GM21447 (cell line): Measurements from ENCODE around the gene KLHDC9.

Experiments
- ATAC-seq: cut with Tn5 transposase; IDR thresholded peaks from one replicate; pipeline ENCODE4 v1.9.1; 2021; ENCODE audit not compliant: unreplicated experiment

The KLHDC9 gene

DNA sequence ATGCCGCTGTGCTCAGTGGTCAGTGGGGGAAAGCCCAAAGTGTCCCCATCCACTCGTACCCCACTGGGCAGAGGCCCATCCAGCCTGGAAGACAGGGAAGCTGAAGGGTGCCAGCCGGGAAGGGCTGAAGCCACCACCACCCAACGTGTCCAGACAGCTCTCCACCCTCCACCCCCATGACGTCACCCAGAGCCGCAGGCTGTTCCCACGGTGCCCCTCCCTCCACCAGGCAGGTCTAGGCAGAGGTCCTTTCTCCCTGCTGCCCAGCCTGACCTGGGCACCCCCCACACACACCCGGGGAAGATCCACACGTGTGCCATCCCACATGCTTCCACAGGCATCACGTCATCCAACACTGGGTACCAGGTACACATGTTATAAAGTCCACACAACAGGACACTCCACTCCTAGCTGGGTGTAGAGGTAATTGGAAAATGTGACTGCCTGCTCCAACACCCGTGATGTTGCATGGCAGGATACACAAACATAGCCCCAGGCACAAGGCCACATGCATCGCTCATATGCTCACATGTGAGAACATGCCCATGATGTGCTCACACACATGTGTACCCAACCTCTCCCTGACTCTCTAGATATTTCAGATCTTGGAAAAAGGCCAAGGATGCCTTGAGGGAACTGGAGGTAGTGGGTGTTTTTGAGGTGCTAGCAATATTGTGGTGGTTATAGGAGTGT lies 23.3 kb upstream of the KLHDC9 start:
- ATAC-seq, result no peak

DNA sequence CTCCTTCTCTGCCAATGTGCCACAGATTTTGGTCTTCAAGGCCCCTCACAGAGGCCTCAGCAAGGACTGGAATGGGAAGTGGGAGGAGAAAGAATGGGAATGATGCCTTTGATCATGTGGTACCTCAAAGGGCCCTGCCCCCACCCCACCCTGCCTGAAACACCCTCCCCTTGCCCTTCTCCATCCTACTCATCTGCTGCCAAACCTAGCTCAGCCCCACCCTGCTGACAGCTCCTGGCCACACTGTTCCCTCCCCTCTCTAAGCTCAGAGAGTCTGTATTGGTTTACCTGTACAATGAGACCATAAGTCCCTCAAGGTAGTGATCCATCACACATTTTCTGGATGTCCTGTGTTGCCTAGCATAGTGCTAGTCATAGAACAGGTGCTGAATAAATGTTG lies 21.8 kb upstream of the KLHDC9 start:
- no peak for ATAC-seq

DNA sequence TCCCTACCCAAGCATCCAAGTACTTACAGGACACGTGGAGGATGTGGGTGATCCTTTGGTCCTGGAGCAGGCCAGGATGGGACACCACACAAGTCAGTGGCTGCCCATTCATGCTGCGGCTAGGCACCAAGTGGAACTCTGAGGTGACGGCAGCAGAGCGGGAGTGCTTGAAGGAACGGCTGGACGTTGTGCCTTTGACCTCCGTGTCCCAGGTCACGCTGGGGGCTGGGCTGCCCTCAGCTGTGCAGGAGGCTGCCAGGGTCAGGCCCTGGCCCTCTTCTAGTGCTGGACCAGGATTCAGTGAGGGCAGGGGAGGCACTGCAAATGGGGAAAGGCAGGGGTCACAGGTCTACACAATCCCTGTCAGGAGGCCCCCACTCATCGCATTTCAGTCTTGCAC lies 20.7 kb upstream of the KLHDC9 start:
- ATAC-seq, result no peak

DNA sequence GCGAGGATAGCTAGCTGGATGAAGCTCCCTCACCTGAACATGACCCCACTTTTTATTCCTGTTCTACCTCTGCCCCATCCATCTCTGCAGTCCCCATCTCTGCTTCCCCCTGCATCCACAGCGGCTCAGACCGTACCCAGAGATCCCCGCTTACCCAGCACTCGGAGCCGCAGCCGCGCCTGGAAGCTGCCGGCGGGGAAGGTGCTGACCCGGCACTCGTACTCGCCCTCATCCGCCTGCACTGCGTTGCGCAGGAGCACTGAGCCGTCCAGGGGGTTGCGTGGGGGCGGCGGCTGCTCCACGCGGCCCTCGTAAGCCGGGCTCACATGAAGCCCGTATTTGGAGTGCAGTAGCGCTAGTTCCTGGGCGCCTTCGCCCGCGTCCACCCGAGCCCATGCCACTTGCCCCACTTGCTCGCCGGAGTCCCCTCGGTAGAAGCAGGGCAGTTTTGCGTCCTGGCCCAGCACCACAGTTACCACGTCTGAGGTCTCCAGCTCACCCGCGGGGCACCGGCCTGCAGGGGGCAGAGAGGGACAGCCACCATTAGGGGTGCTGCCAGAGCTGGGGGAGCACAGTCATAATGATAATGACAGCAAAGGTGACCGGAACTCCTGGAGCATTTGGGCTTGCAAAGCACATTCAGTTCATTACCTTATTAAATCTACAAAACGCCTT lies 18.6 kb upstream of the KLHDC9 start:
- ATAC-seq, result no peak

DNA sequence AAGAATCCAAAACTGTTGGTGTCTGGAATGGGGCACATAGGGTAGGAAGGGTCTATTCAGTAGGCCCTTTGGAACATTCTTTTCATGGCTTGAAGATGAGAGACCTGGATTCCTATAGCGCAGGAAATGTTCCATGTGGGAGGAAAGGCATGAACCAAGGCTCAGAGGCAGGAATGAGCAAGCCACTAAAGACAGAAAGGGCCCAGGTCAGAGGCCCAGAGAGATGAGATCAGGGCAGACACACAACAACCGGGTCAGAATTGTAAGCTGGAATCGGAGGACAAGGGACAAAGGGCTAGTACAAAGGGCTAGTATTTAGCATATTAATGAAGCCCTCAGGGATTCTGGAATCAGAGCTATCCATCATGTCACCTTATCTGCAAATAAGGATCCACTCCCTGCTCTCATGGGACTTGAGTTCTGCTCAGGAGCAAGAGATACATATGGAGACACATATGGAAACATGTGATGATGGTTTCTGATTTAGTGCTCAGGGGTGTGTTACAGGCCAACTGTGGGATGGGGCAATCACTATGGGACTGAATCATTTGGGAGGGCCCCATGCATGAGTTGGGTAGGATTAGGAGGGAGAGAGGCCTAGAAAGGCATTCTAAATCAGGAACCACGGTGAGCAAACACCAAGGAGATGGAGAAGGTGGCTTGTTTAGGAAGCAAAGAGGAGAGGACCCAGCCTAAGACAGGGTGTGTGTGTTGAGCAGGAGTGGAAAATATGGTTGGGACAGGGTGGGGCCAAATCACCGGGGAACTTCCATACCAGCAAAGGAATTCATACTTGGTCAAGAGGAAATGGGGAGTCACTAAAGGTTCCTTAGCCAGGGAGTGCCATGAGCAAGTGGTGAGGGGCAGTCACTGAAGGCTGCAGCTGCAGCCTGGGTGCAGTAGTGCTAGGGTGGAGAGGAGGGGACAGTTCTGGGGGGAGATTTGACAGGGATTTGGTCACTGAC lies 17.4 kb upstream of the KLHDC9 start:
- no peak for ATAC-seq

DNA sequence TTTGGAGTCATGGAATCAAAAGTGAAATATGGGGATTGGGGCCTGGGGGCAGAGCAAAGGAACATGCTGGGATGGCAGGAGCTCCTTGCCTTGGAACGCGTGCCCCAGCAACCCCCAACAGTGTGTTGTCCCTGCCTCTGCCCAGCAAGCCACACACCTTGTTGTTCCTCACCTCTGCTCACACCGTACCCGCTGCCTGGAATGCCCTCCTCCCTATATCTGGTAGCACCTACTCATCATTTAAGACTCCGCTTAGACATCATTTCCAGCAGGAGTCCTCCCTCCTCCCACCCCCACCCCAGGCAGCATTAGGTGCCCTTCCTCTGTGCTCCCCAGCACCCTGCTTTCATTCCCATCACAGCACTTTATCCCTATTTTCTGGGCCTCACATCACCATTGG lies 16.6 kb upstream of the KLHDC9 start:
- no peak for ATAC-seq

DNA sequence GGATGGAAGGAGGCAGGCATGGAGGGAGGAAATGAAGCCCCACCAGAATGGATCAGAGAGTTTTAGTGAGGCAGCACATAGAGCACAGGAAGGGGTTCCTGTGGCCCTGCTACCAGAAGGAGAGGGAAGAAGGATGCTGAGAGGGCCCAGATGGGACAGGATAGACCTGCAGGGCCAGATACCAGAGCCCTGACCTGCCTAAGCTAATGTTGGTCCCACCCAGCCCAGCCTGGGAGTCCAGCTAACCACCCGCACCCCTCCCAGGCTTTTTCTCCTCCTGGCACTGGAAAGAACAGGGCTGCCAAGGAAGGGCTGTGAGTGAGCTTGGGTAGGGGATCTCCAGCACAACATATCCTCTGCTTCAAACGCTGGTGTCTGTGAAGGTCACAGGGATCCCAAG lies 15.7 kb upstream of the KLHDC9 start:
- ATAC-seq, result no peak

DNA sequence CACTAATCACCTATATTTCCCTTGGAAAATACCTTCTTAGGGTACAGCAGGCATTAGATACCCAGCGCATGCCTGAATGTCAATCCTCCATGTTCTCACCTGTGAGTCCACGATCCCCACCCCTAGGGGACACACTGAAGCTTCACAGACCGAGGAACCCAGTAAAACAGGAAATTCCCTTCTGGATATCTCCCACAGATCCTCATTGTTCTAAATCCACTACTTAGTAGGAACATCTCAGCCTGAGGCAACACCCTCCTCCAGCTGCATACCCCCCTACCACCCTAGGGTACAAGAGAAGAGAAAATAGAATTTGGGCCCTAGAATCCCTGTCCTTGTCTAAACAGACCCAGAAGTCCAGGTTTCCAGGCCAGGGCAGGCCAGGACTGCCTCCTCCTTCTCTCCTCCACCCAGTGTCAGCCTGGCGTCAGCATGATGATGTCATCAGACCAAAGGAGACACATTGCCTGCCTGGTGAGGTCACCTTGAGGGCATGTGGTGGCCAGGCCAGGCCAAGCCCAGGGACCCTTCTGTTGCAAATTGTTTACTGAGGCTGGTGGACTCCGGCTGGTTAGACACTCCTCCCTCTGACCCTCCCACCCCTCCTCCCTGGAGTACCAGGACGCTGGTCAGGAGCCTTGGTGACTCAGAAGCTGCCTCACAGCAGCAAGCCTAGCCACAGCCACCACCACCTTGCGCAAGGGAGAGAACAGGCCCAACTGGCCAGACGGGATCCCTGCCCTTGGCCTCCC lies 15.0 kb upstream of the KLHDC9 start:
- no peak for ATAC-seq

DNA sequence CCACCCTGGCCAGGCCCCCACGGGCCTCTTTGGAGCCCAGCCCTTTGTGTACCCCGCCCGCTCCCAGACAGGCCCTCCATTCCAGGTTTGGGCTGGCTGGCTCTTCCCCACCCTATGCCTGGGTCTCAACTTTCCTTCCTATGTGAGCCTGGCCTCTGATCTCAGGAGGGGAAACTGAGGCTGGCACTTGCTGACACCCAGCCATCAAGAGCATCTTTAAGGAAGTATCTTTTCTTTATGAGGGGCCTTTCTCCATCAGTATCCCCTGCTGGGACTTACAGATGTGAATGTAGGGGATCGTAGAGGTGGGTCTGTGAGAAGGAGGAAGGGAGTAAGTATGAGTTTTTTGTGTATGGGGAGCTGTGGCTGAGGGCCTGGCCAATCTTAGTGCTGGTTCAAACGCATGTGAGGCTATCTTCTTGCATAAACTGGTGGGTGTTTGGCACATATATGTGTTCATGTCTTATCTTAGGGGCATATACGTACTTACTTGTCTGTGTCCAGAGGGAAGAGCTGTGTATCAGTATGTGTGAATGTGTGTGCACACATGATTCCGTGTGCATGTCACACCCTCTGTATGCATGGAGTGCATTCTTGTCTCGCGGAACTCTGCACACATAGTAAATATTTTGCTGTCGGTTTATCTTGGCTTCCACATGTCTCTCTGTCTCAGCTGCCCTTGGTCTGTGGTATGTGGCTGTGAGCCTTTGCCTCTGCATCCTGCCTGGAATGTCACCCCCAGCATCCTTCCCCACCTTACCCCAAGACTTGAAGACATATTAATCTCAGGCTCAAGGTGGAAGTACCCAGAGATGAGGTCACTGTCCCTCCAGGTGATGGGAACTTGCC lies 14.2 kb upstream of the KLHDC9 start:
- no peak for ATAC-seq

DNA sequence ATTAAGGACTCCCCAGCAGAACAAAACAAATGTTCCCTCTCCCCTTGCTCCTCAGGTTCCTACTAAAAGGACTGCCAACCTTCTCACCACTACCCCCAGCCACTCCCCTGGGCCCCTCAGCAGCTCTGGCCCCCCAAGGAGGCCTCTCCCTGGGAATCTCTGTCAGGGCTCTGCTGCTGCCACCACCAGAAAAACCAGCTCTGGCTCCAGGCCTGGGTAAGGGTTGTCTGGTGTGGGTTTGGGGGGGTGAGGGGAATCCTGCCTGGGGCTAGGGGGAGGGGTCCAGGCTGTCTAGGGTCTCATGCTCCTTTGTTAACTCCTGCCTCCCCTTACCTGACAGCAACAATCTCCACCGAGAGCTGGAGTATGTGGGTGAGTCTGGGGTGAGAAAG lies 13.6 kb upstream of the KLHDC9 start:
- ATAC-seq, result no peak

DNA sequence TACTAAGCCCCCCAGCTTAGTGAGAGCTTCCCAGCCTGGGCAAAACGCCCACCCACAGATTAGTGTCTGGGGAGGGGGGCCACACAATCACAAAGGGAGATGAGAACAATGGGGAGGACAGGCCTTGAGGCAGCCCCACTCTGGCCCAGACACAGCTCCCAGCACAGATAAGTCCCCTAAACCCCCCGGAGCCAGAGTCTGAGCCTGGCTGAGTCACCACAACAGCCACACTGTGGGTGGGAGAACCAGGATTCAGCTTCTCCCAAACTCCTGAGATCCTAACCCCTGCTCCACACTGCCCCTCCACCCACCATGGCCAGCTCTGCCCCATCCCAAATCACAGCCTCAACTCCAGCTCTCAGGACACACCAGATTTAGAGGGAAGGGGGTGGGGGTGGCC lies 13.0 kb upstream of the KLHDC9 start:
- ATAC-seq, result no peak

DNA sequence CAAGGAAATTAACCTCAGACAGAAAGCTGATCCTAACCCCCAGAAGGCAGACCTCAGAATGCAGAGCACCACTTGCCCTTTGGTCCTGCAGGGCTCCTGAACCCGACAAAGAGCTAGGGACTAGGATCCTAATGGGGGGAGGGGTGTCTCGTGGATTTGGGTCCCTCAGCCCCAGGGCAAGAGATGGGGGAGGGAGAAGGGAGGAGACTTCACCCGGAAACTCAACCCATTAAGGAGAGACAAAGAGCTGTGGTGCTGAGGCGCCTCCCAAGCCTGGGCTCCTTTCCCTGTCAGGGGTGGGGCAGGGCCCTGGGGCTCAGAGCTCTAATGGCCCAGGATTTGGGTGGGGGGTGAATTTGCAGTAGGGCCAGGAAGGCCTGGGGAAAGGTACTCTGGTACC lies 11.7 kb upstream of the KLHDC9 start:
- ATAC-seq, result no peak

DNA sequence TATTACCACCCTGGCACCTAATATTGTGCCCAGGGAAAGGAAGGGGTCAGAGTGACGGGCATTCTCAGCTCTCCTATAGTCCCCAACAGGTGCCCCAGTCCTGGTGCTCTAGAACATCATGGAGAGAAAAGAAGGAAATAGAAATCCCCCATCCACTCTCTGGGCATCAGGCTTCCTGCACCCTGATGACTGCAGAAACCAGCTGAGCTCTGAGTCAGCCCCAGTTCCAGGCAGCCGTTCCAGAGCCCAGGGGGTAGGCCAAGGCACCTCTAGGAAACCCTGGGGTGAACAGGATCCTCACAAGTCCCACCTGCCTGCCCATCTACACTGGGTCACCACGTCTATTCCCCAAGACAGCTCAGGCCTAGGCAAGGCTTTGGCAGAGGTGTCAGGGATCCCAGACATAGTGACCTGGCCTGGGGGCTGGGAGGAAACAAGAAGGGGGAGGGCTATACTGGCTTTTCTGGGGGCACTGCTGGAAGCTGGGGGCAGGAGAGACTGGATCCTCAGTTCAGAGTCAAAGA lies 9.5 kb upstream of the KLHDC9 start:
- no peak for ATAC-seq

DNA sequence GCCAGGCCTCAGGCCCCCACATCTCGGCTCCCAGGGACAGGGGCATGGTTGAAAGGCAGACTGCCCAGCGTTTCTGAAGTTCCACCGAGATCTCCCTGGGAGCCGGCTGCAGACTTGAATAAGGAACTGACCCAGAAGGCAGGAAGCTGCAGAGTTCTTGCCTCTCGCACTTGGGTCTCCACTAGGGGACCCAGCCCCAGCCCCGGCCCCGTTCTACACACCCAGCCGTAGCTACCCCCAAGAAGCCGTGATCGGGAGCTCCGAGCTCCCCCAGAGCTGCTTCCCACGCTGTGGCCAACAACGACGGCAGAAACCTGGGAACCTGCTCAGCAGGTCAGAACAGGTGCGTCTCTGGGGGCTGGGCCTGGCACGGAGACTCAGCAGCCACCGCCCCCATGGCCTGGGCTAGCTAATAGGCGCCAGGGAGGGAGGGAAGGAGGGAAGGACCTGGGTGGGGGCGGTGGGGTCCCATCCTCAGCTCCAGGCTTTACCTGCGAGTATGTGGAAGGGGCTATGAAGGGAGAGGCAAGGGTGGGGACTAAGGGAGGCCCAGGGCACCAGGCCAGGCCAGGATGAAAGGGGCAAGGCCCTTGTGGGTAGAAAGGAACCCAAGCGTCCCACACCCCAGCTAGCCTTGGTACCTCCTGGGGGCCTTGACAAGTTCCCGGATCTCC lies 8.8 kb upstream of the KLHDC9 start, which contains the start of gene NECTIN4:
Gene NECTIN4, minus strand, starts transcription at position 308 of the 674 bp plus-strand sequence. Its CDS starts 262 bp downstream, at position 46.
- ATAC-seq, result no peak

DNA sequence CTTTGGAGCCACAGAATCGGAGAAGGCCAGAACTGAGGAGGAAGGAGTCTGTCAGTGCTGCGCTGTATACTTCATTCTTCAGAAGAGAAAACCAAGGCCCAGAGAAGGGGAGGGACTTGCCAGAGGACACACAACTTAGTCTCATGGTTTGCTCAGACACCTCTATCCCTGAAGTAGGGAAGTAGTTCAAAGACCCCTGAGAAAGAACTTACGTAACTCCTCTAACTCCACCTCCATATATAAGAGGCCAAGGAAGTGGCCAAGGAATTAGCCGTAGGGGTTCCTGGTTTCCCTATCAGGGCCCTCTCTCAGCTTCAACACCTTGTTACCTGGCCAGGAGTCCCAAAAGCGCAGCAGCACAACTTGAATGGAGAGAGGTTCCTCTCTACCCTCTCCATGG lies 8.2 kb upstream of the KLHDC9 start:
- ATAC-seq, result no peak

DNA sequence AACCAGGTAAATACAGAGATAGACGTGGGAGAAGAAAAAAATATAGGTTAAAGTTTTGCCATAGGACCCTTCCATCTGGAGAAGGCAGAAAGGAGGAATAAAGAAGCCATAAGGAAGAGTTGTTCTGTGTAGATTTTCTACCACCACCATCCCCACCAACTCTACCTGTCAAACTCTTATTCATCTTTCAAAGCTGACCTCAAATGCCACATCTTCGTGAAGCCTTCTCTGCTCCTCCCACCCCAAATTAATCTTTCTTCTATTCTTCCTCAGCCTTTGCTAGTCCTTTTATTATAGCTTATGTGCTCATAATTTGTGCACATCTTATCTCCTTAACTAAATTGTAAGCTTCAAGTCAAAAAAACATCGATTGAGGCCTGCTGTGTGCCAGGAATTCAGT lies 7.5 kb upstream of the KLHDC9 start:
- ATAC-seq, result no peak

DNA sequence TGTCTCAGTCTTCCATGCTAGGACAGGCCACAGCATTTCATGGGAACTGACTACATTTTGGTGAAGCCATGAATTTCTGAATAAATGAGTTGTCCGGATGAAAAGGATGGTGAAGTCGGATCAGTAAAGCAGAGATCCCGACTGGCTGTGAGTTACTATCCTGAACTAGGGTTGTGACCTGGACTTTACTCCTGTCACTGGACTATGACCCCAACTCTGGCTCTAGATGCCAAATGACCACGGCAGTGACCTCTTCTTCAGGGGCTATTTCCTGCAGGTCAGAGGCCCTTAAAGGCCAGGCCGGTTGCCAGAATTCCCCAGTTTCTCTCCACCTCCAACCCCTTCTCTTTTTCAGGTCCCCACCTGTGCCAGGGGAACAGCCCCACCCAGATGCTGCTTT lies 7.1 kb upstream of the KLHDC9 start:
- no peak for ATAC-seq

DNA sequence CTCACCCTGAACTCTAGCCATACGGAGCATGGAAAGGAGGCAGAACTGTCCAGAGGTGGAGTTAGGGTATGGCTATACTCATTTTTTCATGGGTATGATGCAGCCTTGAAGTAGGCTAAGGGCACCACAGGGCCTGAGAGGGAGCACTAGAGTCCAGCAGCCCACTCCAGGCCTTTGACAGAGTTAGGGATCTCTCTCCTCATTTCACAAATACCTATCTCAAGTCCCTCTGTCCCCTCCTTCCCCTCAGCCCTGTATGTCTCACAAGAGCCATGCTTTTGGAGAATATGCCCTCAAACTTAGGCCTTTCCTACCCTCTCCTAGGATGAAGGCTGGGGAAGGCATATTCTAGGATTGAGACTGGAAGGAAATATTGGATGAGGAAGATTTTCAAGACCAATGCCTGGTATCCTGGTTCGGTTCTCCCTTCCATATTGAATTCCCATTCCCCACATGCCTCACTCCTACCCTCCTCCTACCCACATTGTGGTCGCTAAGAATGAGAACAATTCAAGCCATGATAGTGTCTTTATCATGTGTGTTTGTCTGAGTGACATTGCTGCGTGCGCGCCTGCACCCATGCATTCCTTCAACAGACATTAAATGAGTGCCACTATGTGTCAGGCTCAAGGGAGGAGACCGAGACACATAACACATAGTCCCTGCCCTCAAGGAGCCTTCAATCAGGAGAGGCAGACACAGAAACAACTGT lies 6.2 kb upstream of the KLHDC9 start:
- no peak for ATAC-seq

DNA sequence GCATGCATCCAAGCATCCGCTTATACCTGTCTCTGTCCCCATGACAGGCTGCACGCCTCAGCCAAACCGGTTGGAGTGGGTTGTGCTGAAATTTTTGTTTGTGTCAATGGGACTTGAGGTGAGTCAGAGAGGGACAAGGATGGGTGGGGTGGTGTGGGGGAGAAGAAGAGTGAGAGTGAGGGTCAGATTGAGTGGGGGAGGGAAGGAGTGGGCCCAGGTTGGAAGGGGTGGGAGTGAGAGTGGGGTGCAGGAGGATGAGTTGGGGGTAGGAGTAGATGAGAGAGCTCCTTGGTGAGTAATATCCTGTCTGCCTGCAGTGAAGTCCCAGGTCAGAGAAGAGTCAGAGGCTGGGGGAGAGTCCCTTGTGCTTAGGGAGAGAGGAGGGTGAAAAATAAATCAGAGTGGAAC lies 5.5 kb upstream of the KLHDC9 start:
- ATAC-seq, result no peak
